Smooth muscle cell (in vitro differentiated cells): ENCODE results near the gene KIF15. TPM values are rescaled to one million over a fixed set of nuclear protein-coding genes. Genes with fewer than 3 reads are reported as not detected.
A peak's percentile ranks its signal among the peaks of the same experiment; 100 is the strongest.

ENCODE experiments used
- DNase-seq: peaks from one replicate; lab custom pipeline; 2025; ENCODE audit not compliant: unreplicated experiment; lab: John Stamatoyannopoulos, UW
- H2AFZ ChIP-seq: fragments of 200-600 bp; sonication (generic); 2 replicates; pipeline ENCODE4 v1.6.0; 2016; ENCODE audit warnings: antibody characterized with exemption, low read depth, mild to moderate bottlenecking
- H3F3A ChIP-seq: fragments of 200-600 bp; sonication (generic); 2 replicates; pipeline ENCODE4 v1.6.0; 2017; ENCODE audit warnings: antibody characterized with exemption, low read depth
- H3K27ac ChIP-seq: fragments of 200-600 bp; sonication (generic); 2 replicates; pipeline ENCODE4 v1.5.1; 2016; ENCODE audit warnings: low read depth, mild to moderate bottlenecking
- H3K27me3 ChIP-seq: fragments of 200-600 bp; sonication (generic); 2 replicates; pipeline ENCODE4 v1.6.1; 2016; ENCODE audit warnings: low read depth, mild to moderate bottlenecking
- H3K36me3 ChIP-seq: fragments of 200-600 bp; sonication (generic); 2 replicates; pipeline ENCODE4 v1.5.1; 2016; ENCODE audit warnings: low read depth
- H3K4me1 ChIP-seq: fragments of 200-600 bp; sonication (generic); 2 replicates; pipeline ENCODE4 v1.5.1; 2016; ENCODE audit warnings: low read depth
- H3K4me2 ChIP-seq: fragments of 200-600 bp; sonication (generic); 2 replicates; pipeline ENCODE4 v1.6.0; 2016; ENCODE audit warnings: mild to moderate bottlenecking
- H3K4me3 ChIP-seq: fragments of 200-600 bp; sonication (generic); 2 replicates; pipeline ENCODE4 v1.5.1; 2016; ENCODE audit warnings: mild to moderate bottlenecking
- H3K79me2 ChIP-seq: fragments of 200-600 bp; sonication (generic); 2 replicates; pipeline ENCODE4 v1.6.0; 2016; ENCODE audit warnings: low read depth, mild to moderate bottlenecking
- H3K9ac ChIP-seq: fragments of 200-600 bp; sonication (generic); 2 replicates; pipeline ENCODE4 v1.6.0; 2016; ENCODE audit warnings: low read depth
- H3K9me3 ChIP-seq: fragments of 200-600 bp; sonication (generic); replicated peaks from 2 replicates; pipeline ENCODE4 v1.5.1; 2016; ENCODE audit warnings: low read depth
- H4K20me1 ChIP-seq: fragments of 200-600 bp; sonication (generic); 2 replicates; pipeline ENCODE4 v1.6.0; 2016; ENCODE audit warnings: low read depth
- CTCF ChIP-seq: fragments of 200-600 bp; sonication (generic); IDR thresholded peaks from 2 replicates; pipeline ENCODE4 v1.5.1; 2017; ENCODE audit warnings: borderline replicate concordance, mild to moderate bottlenecking, antibody characterized with exemption; ENCODE audit not compliant: insufficient read depth, poor library complexity, severe bottlenecking
- WGBS: methylation state at CpG from one replicate; pipeline ENCODE4 v1.1.7; 2016; ENCODE audit warnings: low lambda C conversion rate; 5-methylcytosine and 5-hydroxymethylcytosine counted together
- polyA plus RNA-seq: library from polyadenylated mRNA; unstranded; fragments of >200 nt; fragmentation: Nextera tagmentation; extraction: Ambion mirVana; gene quantifications from 2 replicates; pipeline ENCODE4 v1.2.1, GENCODE V29; 2016
- total RNA-seq: library from RNA; depleted of rRNA; stranded (reverse); fragments of >200 nt; gene quantifications from 2 replicates; pipeline ENCODE4 v1.2.3, GENCODE V29; 2014

Gene KIF15
- total and polyA plus RNA-seq, 2 experiments from 2014 or later, result 2.8 to 6.2 TPM

GRCh38 chr3:44862226-44862637 lies 100.6 kb downstream of the KIF15 start:
- Histone ChIP-seq H3K79me2 (no peaks in the 10 kb centered on the region), H3F3A (no peaks in the 10 kb centered on the region), H3K4me2 (peak overlapping the region; percentile 90), H3K27ac (peak overlapping the region; percentile 37), H3K9ac (peak overlapping the region; percentile 53), H3K27me3 (no peaks in the 10 kb centered on the region), H3K36me3 (no peaks in the 10 kb centered on the region), H4K20me1 (no peaks in the 10 kb centered on the region), H3K9me3 (no peaks in the 10 kb centered on the region), H3K4me1 (peaks cover 7% of the 10 kb centered on the region), H2AFZ (peak overlapping the region; percentile 84), H3K4me3 (peak overlapping the region; percentile 79)
- WGBS, result 4% methylated on average over 18 of the region's 25 CpGs
- no peak for TF ChIP-seq CTCF
- no peak for DNase-seq

- Histone ChIP-seq H4K20me1 (no peaks in the 10 kb centered on the region), H3K36me3 (no peaks in the 10 kb centered on the region), H3K9me3 (no peaks in the 10 kb centered on the region), H3K4me2 (no peak overlapping the region), H3K4me3 (no peak overlapping the region), H3K4me1 (peaks cover 7% of the 10 kb centered on the region), H3F3A (no peaks in the 10 kb centered on the region), H3K9ac (no peak overlapping the region), H3K27me3 (no peaks in the 10 kb centered on the region), H3K79me2 (no peaks in the 10 kb centered on the region), H3K27ac (no peak overlapping the region), H2AFZ (no peak overlapping the region)
- 95% methylated on average over 7 of the region's 7 CpGs for WGBS
- TF ChIP-seq CTCF, result no peak
- no peak for DNase-seq
These were observed 103.9 kb downstream of the KIF15 start for GRCh38 chr3:44865272-44866035.

DNA sequence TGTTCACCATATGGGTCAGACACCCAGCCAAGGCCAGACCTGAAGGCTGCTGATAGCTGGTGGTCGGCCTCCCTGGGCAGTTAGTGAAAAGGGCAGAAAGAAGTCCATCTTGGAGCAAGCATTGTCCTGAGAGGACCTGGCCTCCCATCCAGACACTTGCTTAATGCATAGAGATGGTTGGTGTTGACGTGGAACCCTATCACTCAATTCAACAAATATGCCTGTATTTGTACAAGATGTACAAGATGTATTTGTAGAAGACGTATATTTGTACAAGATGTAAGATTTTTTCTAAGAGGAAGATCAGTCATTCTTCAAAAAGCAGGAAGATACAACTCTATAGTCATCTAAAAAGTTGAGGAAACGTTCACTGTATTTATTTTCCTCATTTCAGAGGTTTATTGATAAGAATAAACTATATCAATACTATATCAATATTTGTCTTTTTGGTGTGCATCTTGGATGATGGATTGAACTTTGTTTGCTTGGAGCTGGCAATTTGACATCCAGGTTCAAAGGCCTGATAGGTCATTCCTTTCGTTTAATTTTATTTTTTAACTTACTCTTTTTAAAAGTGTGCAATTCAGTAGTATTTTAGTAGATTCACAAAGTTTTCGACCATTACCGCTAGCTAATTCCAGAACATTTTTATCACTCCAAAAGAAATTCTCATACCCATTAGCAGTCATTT lies 106.0 kb downstream of the KIF15 start:
- no peaks in the 10 kb centered on the region for H3F3A ChIP-seq

More for the DNA sequence above, 106.0 kb downstream of the KIF15 start:
- H3K4me2 ChIP-seq, result no peak overlapping the region
- H3K4me1 ChIP-seq, result peaks cover 3% of the 10 kb centered on the region
- H3K27me3 ChIP-seq, result no peaks in the 10 kb centered on the region
- no peak overlapping the region for H3K9ac ChIP-seq
- H4K20me1 ChIP-seq, result no peaks in the 10 kb centered on the region
- H3K4me3 ChIP-seq, result no peak overlapping the region
- H3K79me2 ChIP-seq, result no peaks in the 10 kb centered on the region
- H2AFZ ChIP-seq, result no peak overlapping the region
- no peaks in the 10 kb centered on the region for H3K9me3 ChIP-seq
- H3K36me3 ChIP-seq, result no peaks in the 10 kb centered on the region
- no peak for TF ChIP-seq CTCF
- 97% methylated on average over 7 of the region's 7 CpGs for WGBS
- no peak for DNase-seq
- no peak overlapping the region for H3K27ac ChIP-seq
